ENCODE results near the gene PRKCA.

DNA sequence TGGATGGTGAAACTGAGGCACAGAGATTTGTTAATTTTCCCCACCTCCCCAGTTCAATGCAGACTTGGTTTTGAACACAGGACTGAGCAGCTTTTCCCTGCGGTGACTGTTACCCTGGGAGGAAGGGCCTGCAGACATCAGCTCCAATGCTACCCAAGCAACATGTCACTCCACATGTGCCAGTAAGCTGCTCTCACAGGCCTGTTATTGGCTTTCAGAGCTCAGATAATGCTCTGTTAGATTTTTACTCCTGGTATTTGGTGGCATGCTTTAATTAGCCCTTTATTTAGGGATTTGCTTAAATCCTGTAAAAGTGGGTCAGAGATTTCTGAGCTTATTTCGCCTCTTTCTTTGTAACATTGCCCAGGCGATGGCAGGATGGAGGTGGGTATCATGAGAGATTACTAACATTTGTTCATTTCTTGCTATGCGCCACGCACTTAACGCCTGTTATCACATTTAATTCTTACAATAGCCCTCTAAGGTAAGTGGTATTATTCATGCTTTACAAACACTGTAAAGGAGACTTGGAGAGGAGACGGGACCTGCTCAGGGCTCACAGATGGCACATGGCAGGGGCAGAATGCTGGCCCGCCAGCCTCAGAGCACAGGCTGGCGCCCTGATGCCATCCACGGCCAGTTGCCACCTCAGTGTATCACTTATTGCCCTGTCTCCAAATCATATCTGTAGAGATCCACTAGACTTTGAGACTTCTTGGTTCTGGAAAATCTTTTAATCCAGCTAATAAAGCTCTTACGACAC, 448.5 kb downstream of the PRKCA start:
- TF ChIP-seq RARB (CRISPR knock-in tag; IDR thresholded peaks at IDR 0.05), result no peak
- no peak for TF ChIP-seq ZNF565 (CRISPR knock-in tag; conservative IDR thresholded peaks at IDR 0.05; ENCODE audit: low read depth)
- TF ChIP-seq ZFP3 (CRISPR knock-in tag; IDR thresholded peaks at IDR 0.05), result no peak
- TF ChIP-seq CSDC2 (CRISPR knock-in tag; IDR thresholded peaks at IDR 0.05), result no peak
- no peak for TF ChIP-seq ZC3H10 (CRISPR knock-in tag; IDR thresholded peaks at IDR 0.05)
- TF ChIP-seq, protein P1, sequence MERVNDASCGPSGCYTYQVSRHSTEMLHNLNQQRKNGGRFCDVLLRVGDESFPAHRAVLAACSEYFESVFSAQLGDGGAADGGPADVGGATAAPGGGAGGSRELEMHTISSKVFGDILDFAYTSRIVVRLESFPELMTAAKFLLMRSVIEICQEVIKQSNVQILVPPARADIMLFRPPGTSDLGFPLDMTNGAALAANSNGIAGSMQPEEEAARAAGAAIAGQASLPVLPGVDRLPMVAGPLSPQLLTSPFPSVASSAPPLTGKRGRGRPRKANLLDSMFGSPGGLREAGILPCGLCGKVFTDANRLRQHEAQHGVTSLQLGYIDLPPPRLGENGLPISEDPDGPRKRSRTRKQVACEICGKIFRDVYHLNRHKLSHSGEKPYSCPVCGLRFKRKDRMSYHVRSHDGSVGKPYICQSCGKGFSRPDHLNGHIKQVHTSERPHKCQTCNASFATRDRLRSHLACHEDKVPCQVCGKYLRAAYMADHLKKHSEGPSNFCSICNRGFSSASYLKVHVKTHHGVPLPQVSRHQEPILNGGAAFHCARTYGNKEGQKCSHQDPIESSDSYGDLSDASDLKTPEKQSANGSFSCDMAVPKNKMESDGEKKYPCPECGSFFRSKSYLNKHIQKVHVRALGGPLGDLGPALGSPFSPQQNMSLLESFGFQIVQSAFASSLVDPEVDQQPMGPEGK (CRISPR knock-in tag; IDR thresholded peaks at IDR 0.05; ENCODE audit: borderline replicate concordance), result no peak
- TF ChIP-seq ISL1 (CRISPR knock-in tag; IDR thresholded peaks at IDR 0.05), result no peak
- no peak for TF ChIP-seq ESRRG (CRISPR knock-in tag; IDR thresholded peaks at IDR 0.05)
- no peak for TF ChIP-seq ZFP30 (CRISPR knock-in tag; IDR thresholded peaks at IDR 0.05)
- no peak for TF ChIP-seq ARNTL (CRISPR knock-in tag; IDR thresholded peaks at IDR 0.05; ENCODE audit: borderline replicate concordance, low read depth)
